ENCODE data around the gene GJB4.
"Not testable (repeated sequence)": the region's sequence is repeated elsewhere in the genome, so short reads cannot be mapped to it uniquely, and the experiment has no call there.

Gene GJB4

GRCh38 chr1:34759503-34760357 lies at the start of gene GJB4:
GJB4 (plus strand) TSS chr1:34759740; CDS start chr1:34761255, 1,515 bp downstream.
- DNase-seq: no peak

- DNase-seq: no peak
These were observed 48.7 kb upstream of the GJB4 start for GRCh38 chr1:34710812-34711211.

DNA sequence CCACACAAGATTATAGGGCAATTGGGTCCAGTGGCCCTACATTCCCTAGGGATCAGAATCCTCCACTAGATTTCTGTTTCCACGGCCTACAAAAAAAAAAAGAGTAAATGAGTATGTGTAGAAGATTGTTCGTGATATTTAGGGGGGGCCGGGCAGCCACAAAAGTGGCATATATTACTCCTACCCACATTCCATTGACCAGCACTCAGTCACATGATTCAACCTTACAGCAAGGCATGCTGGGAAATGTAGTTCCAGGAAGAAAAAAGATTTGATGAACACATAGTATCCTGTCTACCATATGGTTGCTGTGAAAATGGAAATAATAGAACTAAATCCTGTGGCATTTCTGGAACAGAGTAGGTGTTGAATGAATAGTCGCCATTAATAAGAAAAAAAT lies 48.1 kb upstream of the GJB4 start:
- DNase-seq: no peak

DNA sequence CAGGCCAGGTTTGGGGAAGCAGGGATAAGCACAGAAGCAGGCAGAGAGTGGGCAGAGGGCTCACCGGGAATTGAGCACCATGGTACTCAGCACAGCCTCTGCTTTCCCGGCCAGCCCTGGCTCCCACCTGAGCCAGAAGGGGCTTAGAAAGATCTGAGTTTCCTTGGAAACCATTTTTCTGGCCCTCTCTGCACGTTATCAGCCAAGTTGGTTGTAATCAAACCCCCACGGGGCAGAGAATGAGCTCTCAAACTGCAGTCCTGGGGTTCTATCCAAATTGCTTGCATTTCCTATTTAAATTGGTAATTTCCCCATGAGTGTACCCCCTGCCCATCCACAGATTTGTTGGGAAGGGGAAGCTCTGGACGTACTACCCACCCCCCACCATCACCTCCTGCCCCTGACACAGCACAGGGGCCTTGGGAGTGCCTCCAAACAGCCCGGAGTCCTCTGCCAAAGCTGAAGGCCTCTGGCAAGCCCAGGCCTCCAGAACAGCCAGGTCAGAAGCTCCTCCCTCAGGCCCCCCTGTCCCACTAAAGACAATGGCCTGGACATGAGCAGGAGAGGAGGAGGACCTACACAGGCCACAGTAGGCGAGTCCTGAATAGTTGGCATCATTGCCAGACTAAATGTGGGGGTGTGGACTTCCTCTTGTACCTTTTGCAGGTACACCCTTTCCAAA lies 47.4 kb upstream of the GJB4 start:
- DNase-seq: no peak

DNA sequence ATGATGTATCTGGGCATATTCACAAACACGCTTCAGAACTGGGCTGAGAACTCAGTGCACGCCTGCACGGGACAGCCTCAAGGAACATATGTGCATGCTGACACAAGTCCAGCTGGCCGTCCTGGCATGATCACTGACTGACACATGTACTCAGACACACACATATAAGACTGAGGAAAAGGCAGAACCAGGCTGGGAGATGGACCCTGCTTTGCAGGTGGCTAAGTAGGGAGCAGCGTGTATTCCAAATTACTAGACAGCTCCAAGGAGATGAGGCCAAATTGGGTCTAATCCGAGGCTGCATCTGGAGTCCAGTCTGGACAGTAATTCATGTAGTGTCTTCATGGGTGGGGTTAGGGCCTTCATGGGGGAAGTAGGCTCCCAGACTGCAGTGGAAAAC lies 46.1 kb upstream of the GJB4 start:
- no peak for DNase-seq

GRCh38 chr1:34714386-34714785 lies 45.2 kb upstream of the GJB4 start:
- DNase-seq: no peak

DNA sequence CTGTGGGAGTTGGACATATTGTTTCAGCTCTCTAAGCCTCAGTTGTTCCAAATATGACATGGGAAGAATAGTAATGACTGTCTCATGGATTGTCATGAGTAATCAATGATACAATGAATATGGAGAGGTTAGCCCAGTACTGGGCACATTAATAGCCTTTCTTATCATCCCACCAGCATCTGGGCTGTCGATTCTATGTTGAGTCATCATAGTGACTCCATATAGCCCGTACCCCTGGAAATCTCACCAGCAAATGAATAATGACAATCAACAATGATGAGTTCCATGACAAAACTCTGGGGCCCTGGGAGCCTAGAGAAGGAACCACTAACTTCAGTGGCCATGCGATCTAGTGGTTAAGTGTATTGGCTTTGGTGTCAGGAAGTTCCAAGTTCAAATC lies 44.4 kb upstream of the GJB4 start:
- no peak for DNase-seq

DNA sequence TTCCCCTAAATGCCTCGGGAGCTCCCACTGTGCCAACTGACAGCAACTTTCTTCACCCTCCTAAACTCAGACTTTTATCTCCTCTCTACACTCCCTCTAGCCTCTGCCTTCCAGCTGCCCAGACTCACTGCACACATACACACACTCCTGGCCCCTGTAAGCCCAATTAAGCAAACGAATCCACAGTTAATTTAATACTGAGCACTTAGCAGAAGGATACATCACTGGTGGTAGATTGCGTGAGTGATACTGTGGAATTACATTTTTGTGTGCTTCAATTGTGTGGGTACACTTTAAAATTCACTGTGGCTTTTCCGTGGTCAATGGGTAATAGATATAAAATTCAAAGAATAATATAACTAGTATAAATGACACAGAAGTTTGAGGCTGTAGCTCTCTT lies 38.3 kb upstream of the GJB4 start:
- no peak for DNase-seq

DNA sequence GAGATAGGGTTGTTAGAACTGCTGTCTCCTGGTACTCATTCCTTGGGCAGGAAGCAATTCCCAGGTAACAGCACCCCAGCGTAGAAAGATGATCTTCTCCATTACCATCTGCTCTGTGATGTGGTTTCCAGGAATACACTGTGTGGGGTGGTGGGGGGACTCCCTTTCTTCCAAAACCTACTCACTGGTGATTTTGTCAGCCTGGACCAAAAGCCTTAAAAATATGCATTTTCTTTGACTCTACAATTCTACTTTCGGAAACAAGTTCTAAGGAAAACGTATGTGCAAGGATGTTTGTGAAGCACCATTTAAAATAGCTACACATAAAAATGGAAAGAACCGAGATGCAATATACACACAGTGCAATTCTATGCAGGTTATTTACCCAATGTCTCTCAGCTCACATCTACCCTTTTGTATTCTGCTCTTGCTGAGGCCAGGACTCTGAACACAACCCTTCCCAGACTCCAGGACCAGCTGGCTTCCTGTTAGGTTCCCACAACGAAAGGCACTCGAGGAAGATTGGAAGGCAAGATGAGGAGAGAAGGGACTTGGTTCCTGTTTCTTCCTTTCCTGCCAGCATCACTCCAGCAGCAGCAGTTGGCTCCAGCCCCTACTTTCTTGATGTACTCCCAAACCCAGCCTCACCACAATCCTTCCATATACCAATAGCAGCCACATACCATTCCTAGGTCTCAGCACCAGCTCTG lies 37.7 kb upstream of the GJB4 start:
- no peak for DNase-seq

- no peak for DNase-seq
These were observed 32.7 kb upstream of the GJB4 start for GRCh38 chr1:34726861-34727260.

DNA sequence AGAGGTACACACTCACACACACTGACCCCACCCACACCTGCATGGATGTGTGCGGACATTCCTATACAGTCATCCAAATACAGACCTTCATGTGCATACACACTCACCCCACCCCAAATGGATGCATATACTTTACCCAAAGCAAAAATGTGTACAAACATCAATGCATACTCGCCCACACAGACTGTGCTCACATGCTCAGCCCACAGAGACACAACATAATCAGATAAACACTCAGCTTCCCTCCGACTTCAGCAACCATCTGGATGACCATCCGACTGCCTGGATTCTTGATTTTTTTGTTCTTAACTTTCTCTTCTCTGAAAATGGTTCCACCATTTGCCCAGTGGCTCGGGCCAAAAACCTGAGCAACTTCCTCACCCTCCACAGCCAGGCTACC lies 29.1 kb upstream of the GJB4 start:
- DNase-seq: no peak

- not testable (repeated sequence) for DNase-seq
These were observed 26.7 kb upstream of the GJB4 start for GRCh38 chr1:34732831-34733230.

- DNase-seq: no peak
These were observed 22.8 kb upstream of the GJB4 start for GRCh38 chr1:34736692-34737091.

GRCh38 chr1:34737236-34737635 lies 22.3 kb upstream of the GJB4 start:
- DNase-seq: not testable (repeated sequence)

DNA sequence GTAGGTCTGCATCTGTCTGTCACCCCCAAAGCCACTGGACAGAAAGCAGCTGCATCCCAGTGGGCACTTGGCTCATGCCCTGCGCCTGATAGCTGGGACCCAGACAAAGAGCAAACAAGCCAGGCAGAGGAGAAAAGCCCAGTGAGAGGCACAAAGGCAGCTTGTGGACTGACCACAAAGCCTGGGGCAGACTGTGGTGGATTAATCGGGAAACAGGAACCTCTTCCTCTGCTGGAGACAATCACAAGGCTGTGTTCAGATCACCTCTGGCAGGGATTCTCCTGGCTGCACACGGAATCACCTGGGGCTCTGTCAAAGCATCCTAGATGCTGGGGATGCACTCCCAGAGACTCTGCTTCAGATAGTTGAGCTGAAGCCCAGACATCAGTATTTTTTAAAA lies 19.9 kb upstream of the GJB4 start:
- DNase-seq: no peak

DNA sequence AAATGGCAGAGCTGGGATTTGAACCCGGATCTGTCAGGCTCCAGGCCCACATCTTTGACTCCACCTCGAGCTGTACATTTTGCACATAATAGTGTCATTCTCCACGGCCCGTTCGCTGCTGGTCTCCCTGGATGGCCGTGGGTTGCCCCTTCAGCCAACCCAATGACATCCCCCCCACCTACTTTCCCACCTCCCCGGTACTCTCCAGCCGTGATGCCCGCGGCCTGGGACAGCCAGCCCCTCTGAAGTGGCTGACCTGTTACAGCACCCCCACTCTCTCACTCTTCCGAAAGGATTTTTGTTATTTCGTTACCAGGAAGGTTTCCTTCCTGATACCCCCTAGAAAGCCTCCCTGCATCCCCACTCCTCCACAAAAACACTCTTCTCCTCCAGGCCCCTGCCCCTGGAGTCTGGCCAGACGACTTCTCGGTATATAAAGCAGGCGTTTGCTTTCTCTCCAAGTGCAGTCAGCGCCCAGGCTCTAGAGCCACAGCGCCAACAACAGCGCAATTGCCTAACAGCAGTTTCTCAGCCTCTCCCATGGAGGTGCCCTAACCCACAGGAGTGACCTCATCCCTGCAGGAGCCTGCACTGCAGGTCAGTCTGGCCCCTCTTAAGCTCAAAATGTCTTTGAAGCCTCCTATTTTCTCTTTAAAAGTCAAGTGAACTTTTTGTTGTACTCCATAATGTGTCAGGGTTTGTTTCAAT lies 19.2 kb upstream of the GJB4 start:
- DNase-seq: no peak

DNA sequence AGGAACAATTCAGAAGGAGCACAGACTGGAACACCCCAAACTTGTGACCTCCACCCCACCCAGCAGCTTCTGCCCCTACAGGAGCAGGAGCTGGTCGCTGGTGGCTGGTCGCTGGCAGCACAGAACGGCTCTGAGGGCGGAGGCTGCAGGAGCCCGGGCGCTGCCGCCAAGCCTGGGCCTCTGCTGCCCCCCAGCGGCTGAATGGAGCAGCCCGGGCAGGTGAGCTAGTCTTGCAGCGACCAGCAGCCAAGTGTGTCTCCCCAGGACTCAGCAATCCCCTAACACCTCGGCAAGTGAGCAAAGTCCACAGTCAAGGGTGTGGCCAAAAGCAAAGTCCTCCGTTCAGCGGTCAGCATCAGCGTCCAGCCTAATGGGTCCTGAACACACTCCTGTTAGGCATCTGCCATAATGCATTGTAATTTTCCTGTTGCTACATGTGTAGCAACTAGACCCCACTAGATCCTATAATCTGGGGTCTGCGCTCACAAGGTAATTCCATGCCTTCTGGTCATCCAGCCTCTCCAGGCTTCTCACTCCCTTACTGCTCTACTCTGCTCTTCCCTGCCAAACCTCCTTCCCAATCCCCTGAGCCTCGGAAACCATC lies 16.8 kb upstream of the GJB4 start:
- DNase-seq: peak; percentile 59 to 66

GRCh38 chr1:34743775-34744174 lies 15.8 kb upstream of the GJB4 start:
- DNase-seq: no peak

DNA sequence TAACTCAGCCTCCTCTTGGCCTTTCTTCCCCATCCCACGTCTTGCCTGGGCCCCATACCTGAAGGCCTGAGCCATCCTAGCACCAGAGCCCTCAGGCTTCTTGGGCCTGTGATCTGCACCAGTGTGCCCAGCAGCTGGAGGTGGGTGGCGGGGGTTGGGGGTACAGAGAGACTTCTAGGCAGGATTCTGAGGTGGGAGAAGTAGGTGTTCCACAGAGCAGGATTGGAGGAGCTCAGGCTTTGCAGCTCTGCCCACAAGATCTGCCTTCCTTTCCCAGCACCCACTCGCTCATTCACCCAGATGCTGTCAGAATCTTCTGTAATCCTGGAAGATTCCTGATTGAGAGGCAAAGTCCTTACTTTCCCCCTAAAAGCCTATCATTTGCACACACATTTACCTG lies 14.7 kb upstream of the GJB4 start:
- no peak for DNase-seq

GRCh38 chr1:34745666-34746065 lies 13.9 kb upstream of the GJB4 start:
- no peak for DNase-seq

DNA sequence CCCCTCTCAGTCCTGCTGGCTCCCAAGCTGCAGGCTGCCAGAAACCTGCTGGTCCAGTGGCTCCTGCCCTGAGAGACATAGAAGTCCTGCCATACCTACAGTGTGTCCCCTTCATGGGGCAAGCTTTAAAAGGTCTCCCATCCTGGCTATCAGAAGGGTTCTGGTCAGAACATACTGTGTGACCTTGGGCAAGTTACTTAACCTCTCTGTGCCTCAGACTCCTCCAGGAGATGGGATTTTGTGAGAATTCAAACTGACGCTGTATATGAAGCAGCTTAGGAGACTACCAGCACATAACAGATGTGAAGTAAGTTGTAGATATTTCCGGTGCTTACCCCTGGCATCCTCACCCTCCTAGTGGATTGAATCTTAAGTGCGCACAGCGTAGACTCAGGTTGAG lies 13.4 kb upstream of the GJB4 start:
- DNase-seq: no peak

DNA sequence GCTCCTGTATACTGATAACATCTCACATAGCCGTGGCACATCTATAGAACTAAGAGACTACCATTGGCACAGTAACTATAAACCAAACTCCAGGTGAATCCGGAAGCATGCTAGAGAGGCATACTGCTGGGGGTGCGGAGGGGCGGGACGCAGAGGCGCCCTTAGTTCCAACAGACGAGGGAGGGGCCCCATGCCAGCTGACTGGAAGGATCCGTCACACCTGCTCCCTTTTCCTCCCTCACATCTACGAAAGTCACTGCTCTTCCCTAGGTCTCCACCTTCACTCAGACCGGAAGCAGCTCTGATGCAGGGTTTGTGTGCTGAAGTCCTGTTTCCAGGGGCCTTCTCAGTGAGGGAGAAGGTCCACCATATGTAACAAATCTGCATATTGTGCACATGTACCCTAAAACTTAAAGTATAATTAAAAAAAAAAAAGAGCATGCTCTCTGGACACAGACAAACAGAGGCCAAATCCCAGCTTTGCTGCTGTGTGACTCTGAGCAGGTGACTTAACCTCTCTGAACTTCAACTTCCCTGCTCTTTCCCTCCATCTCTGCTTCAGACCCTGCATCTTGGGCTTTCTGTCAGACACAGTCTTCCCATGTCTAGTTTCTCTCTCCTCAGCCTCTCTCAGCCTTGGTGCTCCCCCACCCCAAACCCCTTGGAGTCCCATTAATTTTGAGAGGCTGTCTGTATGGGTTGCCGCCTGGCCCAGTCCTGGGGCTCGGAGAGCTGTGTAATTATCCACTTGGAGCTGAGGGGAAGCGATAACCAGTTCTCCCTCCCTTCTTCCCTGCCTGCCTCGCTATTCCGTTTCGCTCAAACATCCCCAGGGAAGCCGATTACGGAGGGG lies 12.5 kb upstream of the GJB4 start:
- DNase-seq: no peak
